ENCODE data around the gene PPP4R4.

The PPP4R4 gene

DNA sequence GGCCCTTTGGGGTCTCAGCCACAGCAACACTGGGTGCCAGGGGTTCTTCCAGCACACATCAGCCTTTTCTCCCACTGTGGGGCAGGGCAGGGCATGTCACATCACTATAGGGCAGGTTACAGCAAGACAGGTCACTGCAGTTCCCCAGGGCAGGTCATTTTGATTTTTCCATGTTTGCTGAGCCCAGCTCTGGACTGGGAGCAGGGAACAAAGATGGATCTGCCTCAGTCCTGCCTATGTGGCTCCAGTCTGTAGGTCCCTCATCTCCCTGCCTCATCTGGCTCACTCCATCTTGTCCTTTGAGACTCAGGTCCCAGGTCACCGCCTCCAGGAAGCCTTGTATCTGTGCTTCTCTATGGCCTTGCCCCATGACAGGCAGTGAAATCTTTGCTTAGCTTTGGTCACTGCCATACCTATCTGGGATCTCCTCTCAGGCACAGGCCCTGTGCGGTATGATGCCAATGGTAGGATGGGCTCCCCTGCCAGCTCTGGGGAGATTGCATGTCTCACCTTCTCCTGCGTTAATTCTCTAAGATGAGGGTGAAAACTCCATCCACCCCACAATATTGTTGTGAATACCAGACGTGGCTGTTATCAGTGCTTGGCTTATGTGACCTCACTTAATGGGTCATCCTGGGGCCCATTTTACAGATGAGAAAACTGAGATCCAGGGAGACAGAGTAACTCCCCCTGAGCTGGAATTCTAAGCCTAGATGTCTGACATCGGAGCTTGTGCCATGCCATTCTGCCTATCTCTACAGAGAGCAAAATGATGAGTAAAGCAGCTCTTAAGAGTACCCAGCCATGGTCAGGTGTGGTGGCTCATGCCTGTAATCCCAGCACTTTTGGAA is 147.5 kb downstream of the PPP4R4 start:
- intact Hi-C loops (cut with DNase I) = no loop called here
- no peak for DNase-seq

GRCh38 chr14:94322648-94323570 is 148.8 kb downstream of the PPP4R4 start, which contains the start of gene SERPINA6:
TSS of gene SERPINA6 (minus strand) at chr14:94323336. CDS start at chr14:94314648, 8,688 bp downstream.
- DNase-seq = peak in 1 of 42 donors; percentile 22
- intact Hi-C loops (cut with DNase I) = no loop called here

- peak in 1 of 42 donors; percentile 18 for DNase-seq
- intact Hi-C loops (cut with DNase I) = no loop called here
These were observed 154.1 kb downstream of the PPP4R4 start for GRCh38 chr14:94328196-94328595.

Measured in head of caudate nucleus (tissue), 42 donors.